A549 (cell line): ENCODE measurements around the gene DNM1. TPM values are rescaled to one million over a fixed set of nuclear protein-coding genes. Genes with fewer than 3 reads are reported as not detected.

ENCODE experiments used
- ATAC-seq, 2 experiments: fragments of 200-7000 bp in 1 of 2; fragments of >200 bp in 1 of 2; cut with Nextera tagmentation in 1 of 2; cut with Tn5 transposase in 1 of 2; 3 replicates each; pipeline versions ENCODE4 v1.8.0 to v1.9.1; 2018 to 2020; ENCODE audit warnings: mild to moderate bottlenecking in 1 of 2, moderate library complexity in 1 of 2
- CTCF ChIA-PET: fragments of 300-600 bp; sonication (Branson Sonifier 250); formaldehyde crosslinking; extraction: SDS; loops from one replicate; lab custom pipeline; 2021; ENCODE audit warnings: antibody characterized with exemption, inconsistent platforms; lab: Yijun Ruan, JAX
- POLR2A ChIA-PET: fragments of 350-600 bp; formaldehyde crosslinking; extraction: SDS; loops from one replicate; lab custom pipeline; 2021; ENCODE audit warnings: antibody characterized with exemption, inconsistent platforms; lab: Yijun Ruan, JAX
- DNase-seq, 2 experiments: peaks; one replicate each; pipeline versions ENCODE4 v3.0.0 to v3.0.0-alpha.2; 2011 to 2016; ENCODE audit warnings: low read depth in 1 of 2, low spot score in 1 of 2
- FAIRE-seq: peaks from 2 replicates; lab custom pipeline; 2011; peaks lifted over from hg19 to GRCh38; lab: Jason Lieb, UNC
- H3K27ac ChIP-seq, 2 experiments: fragments of >200 bp; sonication (Bioruptor Twin); formaldehyde crosslinking; 3 replicates each; pipeline ENCODE4 v1.5.1; 2016 to 2017
- H3K4me1 ChIP-seq: fragments of >200 bp; sonication (Bioruptor Twin); formaldehyde crosslinking; 3 replicates; pipeline ENCODE4 v1.6.1; 2016
- H3K4me2 ChIP-seq: fragments of >200 bp; sonication (Bioruptor Twin); formaldehyde crosslinking; 3 replicates; pipeline ENCODE4 v1.6.1; 2016
- H3K4me3 ChIP-seq: fragments of >200 bp; sonication (Bioruptor Twin); formaldehyde crosslinking; 3 replicates; pipeline ENCODE4 v1.5.1; 2016
- H3K9me3 ChIP-seq: fragments of >200 bp; sonication (Bioruptor Twin); formaldehyde crosslinking; 3 replicates; pipeline ENCODE4 v1.6.1; 2016
- CBX2 ChIP-seq: fragments of 200-600 bp; sonication (generic); IDR thresholded peaks from 2 replicates; pipeline ENCODE4 v1.6.1; 2016; ENCODE audit warnings: low read depth, mild to moderate bottlenecking, borderline replicate concordance
- CBX8 ChIP-seq: fragments of 200-600 bp; sonication (generic); IDR thresholded peaks from 2 replicates; pipeline ENCODE4 v1.6.1; 2016
- EHF ChIP-seq: fragments of 250-450 bp; sonication (Bioruptor Pico); IDR thresholded peaks from 2 replicates; pipeline ENCODE4 v1.5.0; 2020; ENCODE audit warnings: mild to moderate bottlenecking
- FOSL2 ChIP-seq, 2 experiments: fragments of 450-650 bp in 1 of 2; fragments of >200 bp in 1 of 2; sonication (Bioruptor Twin) in 1 of 2; formaldehyde crosslinking; IDR thresholded peaks; 2 replicates each; pipeline versions ENCODE4 v1.5.0 to v1.6.1; 2016 to 2020; ENCODE audit warnings: mild to moderate bottlenecking in 1 of 2, moderate library complexity in 1 of 2
- GATA3 ChIP-seq: IDR thresholded peaks from 2 replicates; pipeline ENCODE4 v1.6.1; 2012; ENCODE audit warnings: borderline replicate concordance
- JUNB ChIP-seq: fragments of >200 bp; sonication (Bioruptor Twin); formaldehyde crosslinking; IDR thresholded peaks from 2 replicates; pipeline ENCODE4 v1.6.1; 2016
- MAZ ChIP-seq: fragments of 150-350 bp; IDR thresholded peaks from 2 replicates; pipeline ENCODE4 v1.6.1; 2014; ENCODE audit warnings: antibody characterized with exemption, low read depth, low read length, borderline replicate concordance
- NR3C1 ChIP-seq: fragments of >200 bp; sonication (Bioruptor Twin); formaldehyde crosslinking; IDR thresholded peaks from 3 replicates; pipeline ENCODE4 v1.6.1; 2017
- PHF8 ChIP-seq: fragments of 200-600 bp; sonication (generic); IDR thresholded peaks from 2 replicates; pipeline ENCODE4 v1.6.1; 2016; ENCODE audit warnings: low read depth, mild to moderate bottlenecking, antibody characterized with exemption, moderate library complexity, borderline replicate concordance
- POLR2A ChIP-seq: IDR thresholded peaks from 2 replicates; pipeline ENCODE4 v1.6.1; 2012; ENCODE audit warnings: mild to moderate bottlenecking, low read length
- POLR2AphosphoS2 ChIP-seq: conservative IDR thresholded peaks from 2 replicates; pipeline ENCODE4 v1.6.1; 2012; ENCODE audit warnings: low read length, improper control_type of control experiment, inconsistent platforms
- RAD21 ChIP-seq, 2 experiments: fragments of >200 bp in 1 of 2; sonication (Bioruptor Twin) in 1 of 2; formaldehyde crosslinking in 1 of 2; IDR thresholded peaks in 1 of 2; conservative IDR thresholded peaks in 1 of 2; 2 replicates in 1 of 2; 3 replicates in 1 of 2; pipeline ENCODE4 v1.6.1; 2012 to 2018; ENCODE audit warnings: inconsistent platforms in 1 of 2
- ZNF302 ChIP-seq: fragments of 250-450 bp; sonication (Bioruptor Pico); IDR thresholded peaks from 2 replicates; pipeline ENCODE4 v1.9.0; 2021; ENCODE audit warnings: inconsistent platforms, mild to moderate bottlenecking, moderate library complexity
- ZSCAN20 ChIP-seq: fragments of 250-450 bp; sonication (Bioruptor Pico); IDR thresholded peaks from 2 replicates; pipeline ENCODE4 v1.8.0; 2022; ENCODE audit warnings: mild to moderate bottlenecking, moderate library complexity
- WGBS: methylation state at CpG from one replicate; pipeline ENCODE4 v1.1.6; 2017; ENCODE audit errors: missing lambda C conversion rate; 5-methylcytosine and 5-hydroxymethylcytosine counted together
- polyA plus RNA-seq, 4 experiments: library from polyadenylated mRNA; depleted of rRNA in 3 of 4; stranded (reverse); fragments of >200 nt; fragmentation: RNase III in 1 of 4; extraction: RNeasy Plus Mini Kit Qiagen cat#74134 plus additional on column Dnase treatment in 1 of 4; gene quantifications; 2 replicates in 3 of 4; 3 replicates in 1 of 4; pipeline ENCODE4 v1.2.3, GENCODE V29; 2011 to 2017
- TF ChIP-seq, protein P1 (sequence below): fragments of >200 bp; sonication (Bioruptor Twin); formaldehyde crosslinking; IDR thresholded peaks from 2 replicates; pipeline ENCODE4 v1.6.1; 2016
- TF ChIP-seq, protein P2 (sequence below): IDR thresholded peaks from 2 replicates; pipeline ENCODE4 v1.6.1; 2012; ENCODE audit warnings: low read depth, borderline replicate concordance
- TF ChIP-seq, protein P3 (sequence below): fragments of >200 bp; sonication (Bioruptor Twin); formaldehyde crosslinking; IDR thresholded peaks from 3 replicates; pipeline ENCODE4 v1.6.1; 2016
- TF ChIP-seq, protein P4 (sequence below): fragments of 250-450 bp; sonication (Bioruptor Pico); IDR thresholded peaks from 2 replicates; pipeline ENCODE4 v1.5.0; 2020; ENCODE audit warnings: low read depth, mild to moderate bottlenecking, moderate library complexity

Gene DNM1
- polyA plus RNA-seq, 2 of the 4 experiments (the other 2 are of a cell fraction) = 60.2 to 139 TPM

DNA sequence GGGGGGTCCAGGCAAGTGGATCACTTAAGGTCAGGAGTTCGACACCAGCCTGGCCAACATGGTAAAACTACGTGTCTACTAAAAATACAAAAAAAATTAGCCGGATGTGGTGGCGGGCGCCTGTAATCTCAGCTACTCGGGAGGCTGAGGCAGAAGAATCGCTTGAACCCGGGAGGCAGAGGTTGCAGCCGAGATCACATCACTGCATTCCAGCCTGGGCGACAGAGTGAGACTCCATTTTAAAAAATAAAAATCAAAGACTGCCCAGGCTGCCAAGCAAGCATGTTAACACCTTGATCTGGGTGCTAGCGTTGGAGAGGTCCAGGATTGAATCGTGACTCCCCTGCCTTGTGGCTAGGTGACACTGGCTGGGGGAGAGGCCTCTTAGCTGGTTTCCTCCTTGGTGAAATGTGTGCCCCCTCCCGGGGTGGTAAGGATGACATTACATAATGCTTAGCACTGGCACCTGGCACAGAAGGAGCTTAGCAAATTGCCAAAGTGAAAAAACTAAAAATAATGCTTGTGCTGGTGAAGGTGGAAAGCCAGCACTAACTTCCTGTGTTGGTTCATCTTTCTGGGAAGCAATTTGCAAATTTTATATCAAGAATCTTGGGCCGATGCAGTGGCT, 9.6 kb upstream of the DNM1 start:
- ChIA-PET POLR2A (interaction anchor here (0.5 to 1.3 kb wide), 3 partner anchors 21 to 32 kb away, joined by 3 read pairs; no protein-coding TSS in a partner anchor), CTCF (interaction anchor here (0.9 to 4.1 kb wide), 12 partner anchors 9 to 76 kb away, joined by 3 to 20 read pairs (median 4); partner anchors contain the start of gene DNM1)
- H3K9me3 ChIP-seq = no peaks in the 10 kb centered on the region
- DNase-seq (no peak), ATAC-seq (no peak), FAIRE-seq (no peak)
- H3K4me3 ChIP-seq = no peak overlapping the region
- WGBS = 83% methylated on average over 14 of the region's 14 CpGs
- peaks cover 17% of the 10 kb centered on the region for H3K4me1 ChIP-seq
- H3K4me2 ChIP-seq = peak overlapping the region; percentile 94
- peak overlapping the region; percentile 98 to 99 for H3K27ac ChIP-seq
- TF ChIP-seq, protein P1, sequence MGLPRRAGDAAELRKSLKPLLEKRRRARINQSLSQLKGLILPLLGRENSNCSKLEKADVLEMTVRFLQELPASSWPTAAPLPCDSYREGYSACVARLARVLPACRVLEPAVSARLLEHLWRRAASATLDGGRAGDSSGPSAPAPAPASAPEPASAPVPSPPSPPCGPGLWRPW = no peak
- TF ChIP-seq NR3C1 (no peak), FOSL2 (IDR thresholded peaks at IDR 0.05) (no peak), FOSL2 (CRISPR knock-in tag; IDR thresholded peaks at IDR 0.05) (no peak), GATA3 (no peak)
- TF ChIP-seq, protein P2, sequence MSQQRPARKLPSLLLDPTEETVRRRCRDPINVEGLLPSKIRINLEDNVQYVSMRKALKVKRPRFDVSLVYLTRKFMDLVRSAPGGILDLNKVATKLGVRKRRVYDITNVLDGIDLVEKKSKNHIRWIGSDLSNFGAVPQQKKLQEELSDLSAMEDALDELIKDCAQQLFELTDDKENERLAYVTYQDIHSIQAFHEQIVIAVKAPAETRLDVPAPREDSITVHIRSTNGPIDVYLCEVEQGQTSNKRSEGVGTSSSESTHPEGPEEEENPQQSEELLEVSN = no peak
- TF ChIP-seq, protein P3, sequence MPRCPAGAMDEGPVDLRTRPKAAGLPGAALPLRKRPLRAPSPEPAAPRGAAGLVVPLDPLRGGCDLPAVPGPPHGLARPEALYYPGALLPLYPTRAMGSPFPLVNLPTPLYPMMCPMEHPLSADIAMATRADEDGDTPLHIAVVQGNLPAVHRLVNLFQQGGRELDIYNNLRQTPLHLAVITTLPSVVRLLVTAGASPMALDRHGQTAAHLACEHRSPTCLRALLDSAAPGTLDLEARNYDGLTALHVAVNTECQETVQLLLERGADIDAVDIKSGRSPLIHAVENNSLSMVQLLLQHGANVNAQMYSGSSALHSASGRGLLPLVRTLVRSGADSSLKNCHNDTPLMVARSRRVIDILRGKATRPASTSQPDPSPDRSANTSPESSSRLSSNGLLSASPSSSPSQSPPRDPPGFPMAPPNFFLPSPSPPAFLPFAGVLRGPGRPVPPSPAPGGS = no peak

DNA sequence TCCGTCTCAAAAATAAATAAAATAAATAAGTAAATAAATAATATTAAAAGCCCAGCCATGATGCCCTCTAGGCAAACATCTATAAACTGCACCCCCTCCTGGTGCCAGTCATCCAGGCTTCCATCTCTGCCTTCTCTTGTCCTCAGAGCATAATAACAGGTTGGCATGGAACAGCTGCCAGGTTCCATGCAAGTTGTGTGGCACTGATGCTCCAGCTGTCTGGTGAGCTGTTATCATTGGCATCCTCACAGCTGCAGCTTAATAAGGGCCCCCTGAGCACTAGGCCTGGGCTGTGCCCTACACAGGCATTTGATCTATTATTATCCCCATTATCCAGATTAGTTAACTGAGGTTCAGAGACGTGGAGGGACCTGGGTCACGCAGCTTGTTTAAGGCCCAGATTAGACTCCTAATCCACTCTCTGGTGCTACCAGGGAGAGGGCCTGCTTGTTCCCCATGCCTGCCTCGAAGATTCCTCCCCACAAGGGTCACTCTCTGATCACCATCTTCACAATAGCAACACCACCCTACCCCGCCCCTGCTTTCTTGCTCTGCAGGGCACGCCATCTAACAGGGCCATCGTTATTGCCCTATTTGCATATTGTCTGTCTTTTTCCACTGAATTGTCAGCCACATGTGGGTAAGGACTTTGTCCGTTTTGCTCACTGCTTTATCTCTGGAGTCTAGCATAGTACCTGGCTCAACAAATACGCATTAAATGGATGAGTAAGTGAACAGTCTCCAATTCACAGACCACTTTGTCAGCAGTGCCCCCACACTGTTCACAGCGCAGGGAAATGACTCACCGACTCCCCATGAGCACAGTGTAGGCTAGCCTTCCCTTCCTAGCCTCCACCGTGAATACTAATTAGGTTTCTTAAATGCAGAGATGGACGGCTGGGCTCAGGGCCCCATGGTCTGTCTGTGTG, 1.5 kb upstream of the DNM1 start:
- Histone ChIP-seq H3K4me3 (no peak overlapping the region), H3K9me3 (no peaks in the 10 kb centered on the region), H3K4me2 (peak overlapping the region; percentile 3; the same call in 2 of the 3 replicates), H3K27ac (peak overlapping the region in 1 of 2 experiments; percentile 99; a peak in 2 of 6 replicates), H3K4me1 (peaks cover 39% of the 10 kb centered on the region)
- FAIRE-seq (no peak), ATAC-seq (no peak), DNase-seq (no peak)
- TF ChIP-seq, protein P4, sequence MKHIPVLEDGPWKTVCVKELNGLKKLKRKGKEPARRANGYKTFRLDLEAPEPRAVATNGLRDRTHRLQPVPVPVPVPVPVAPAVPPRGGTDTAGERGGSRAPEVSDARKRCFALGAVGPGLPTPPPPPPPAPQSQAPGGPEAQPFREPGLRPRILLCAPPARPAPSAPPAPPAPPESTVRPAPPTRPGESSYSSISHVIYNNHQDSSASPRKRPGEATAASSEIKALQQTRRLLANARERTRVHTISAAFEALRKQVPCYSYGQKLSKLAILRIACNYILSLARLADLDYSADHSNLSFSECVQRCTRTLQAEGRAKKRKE = no peak
- TF ChIP-seq, protein P1 = no peak
- no peak for TF ChIP-seq CBX2
- no peak for TF ChIP-seq PHF8
- TF ChIP-seq, protein P2 = no peak
- TF ChIP-seq ZSCAN20 (CRISPR knock-in tag) = no peak
- no peak for TF ChIP-seq RAD21 (conservative IDR thresholded peaks at IDR 0.05 in 1 of 2, IDR thresholded peaks at IDR 0.05 in 1 of 2)
- no peak for TF ChIP-seq POLR2AphosphoS2
- TF ChIP-seq POLR2A = no peak
- no peak for TF ChIP-seq JUNB
- no peak for TF ChIP-seq EHF (CRISPR knock-in tag)
- TF ChIP-seq ZNF302 (CRISPR knock-in tag) = no peak
- TF ChIP-seq CBX8 = no peak
- no peak for TF ChIP-seq MAZ
- ChIA-PET CTCF (interaction anchor here (1.0 to 9.3 kb wide), 6 partner anchors 9 to 51 kb away, joined by 3 to 82 read pairs (median 4); no protein-coding TSS in a partner anchor), POLR2A (no interaction called here)
- 78% methylated on average over 13 of the region's 13 CpGs for WGBS
